Nephron (organoid): Measurements from ENCODE around the gene CYSTM1.

Source experiments
- H3K27ac Mint-ChIP-seq, 3 experiments: 2 replicates each; pipeline ENCODE4 v1.8.0; 2020; ENCODE audit warnings: mixed read lengths in 3 of 3, mild to moderate bottlenecking in 2 of 3, moderate library complexity in 1 of 3
- H3K27me3 Mint-ChIP-seq: 2 replicates; pipeline ENCODE4 v1.8.0; 2021; ENCODE audit warnings: low read depth, mild to moderate bottlenecking, moderate library complexity, mixed read lengths
- H3K36me3 Mint-ChIP-seq: 2 replicates; pipeline ENCODE4 v1.8.0; 2020; ENCODE audit warnings: low read depth, mixed read lengths
- H3K4me1 Mint-ChIP-seq: 2 replicates; pipeline ENCODE4 v1.8.0; 2020; ENCODE audit warnings: mixed read lengths
- H3K4me3 Mint-ChIP-seq, 3 experiments: 2 replicates each; pipeline ENCODE4 v1.8.0; 2020; ENCODE audit warnings: mild to moderate bottlenecking in 3 of 3, mixed read lengths in 3 of 3, moderate library complexity in 2 of 3
- H3K9me3 Mint-ChIP-seq: 2 replicates; pipeline ENCODE4 v1.8.0; 2020; ENCODE audit warnings: mixed read lengths
- CTCF ChIP-seq, 3 experiments: fragments of 200-600 bp; sonication (generic); IDR thresholded peaks; one replicate each; pipeline ENCODE4 v1.5.0; 2021; ENCODE audit warnings: antibody characterized with exemption in 3 of 3; ENCODE audit not compliant: unreplicated experiment in 3 of 3

CYSTM1 gene

GRCh38 chr5:140265845-140266244 is 90.9 kb downstream of the CYSTM1 start:
- no peak overlapping the region for H3K4me3 Mint-ChIP-seq

GRCh38 chr5:140266471-140267200 is 91.6 kb downstream of the CYSTM1 start:
- peaks cover 11% of the 10 kb centered on the region for H3K4me1 Mint-ChIP-seq
- no peaks in the 10 kb centered on the region for H3K9me3 Mint-ChIP-seq
- H3K36me3 Mint-ChIP-seq, result peaks cover 18% of the 10 kb centered on the region
- no peak for TF ChIP-seq CTCF (IDR thresholded peaks at IDR 0.05; ENCODE audit: unreplicated experiment in 3 of 3)
- H3K4me3 Mint-ChIP-seq, result no peak overlapping the region
- no peak overlapping the region for H3K27ac Mint-ChIP-seq
- H3K27me3 Mint-ChIP-seq, result no peaks in the 10 kb centered on the region

More at GRCh38 chr5:140265845-140266244, 90.9 kb downstream of the CYSTM1 start:
- Mint-ChIP-seq H3K9me3 (no peaks in the 10 kb centered on the region), H3K27ac (no peak overlapping the region), H3K4me1 (peaks cover 16% of the 10 kb centered on the region), H3K36me3 (peaks cover 20% of the 10 kb centered on the region), H3K27me3 (no peaks in the 10 kb centered on the region)
- TF ChIP-seq CTCF (IDR thresholded peaks at IDR 0.05; ENCODE audit: unreplicated experiment in 3 of 3), result no peak

DNA sequence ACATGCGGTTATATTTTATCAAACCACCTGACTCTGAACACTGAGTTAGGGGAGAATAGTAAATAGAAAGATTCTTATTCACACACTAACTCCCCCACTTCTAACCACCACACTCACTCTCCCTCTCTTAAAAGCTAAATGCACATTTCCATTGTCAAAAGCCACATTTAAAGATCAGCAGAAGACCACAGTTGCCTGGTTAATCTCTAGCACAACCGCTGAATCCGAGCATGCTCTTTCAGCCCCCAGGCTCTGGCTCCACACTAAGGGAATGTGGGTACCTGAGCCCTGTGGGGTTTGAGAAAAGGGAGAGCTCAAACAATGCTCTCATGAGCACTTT is 92.2 kb downstream of the CYSTM1 start:
- Mint-ChIP-seq H3K27ac (peak overlapping the region in 1 of 3 experiments; percentile 61), H3K4me1 (peaks cover 9% of the 10 kb centered on the region), H3K4me3 (no peak overlapping the region), H3K36me3 (peaks cover 17% of the 10 kb centered on the region), H3K9me3 (no peaks in the 10 kb centered on the region), H3K27me3 (no peaks in the 10 kb centered on the region)
- TF ChIP-seq CTCF (IDR thresholded peaks at IDR 0.05; ENCODE audit: unreplicated experiment in 3 of 3), result no peak

- Mint-ChIP-seq H3K36me3 (peaks cover 14% of the 10 kb centered on the region), H3K27me3 (no peaks in the 10 kb centered on the region), H3K9me3 (no peaks in the 10 kb centered on the region), H3K4me3 (no peak overlapping the region), H3K27ac (peak overlapping the region in 1 of 3 experiments; percentile 61), H3K4me1 (peaks cover 9% of the 10 kb centered on the region)
- TF ChIP-seq CTCF (IDR thresholded peaks at IDR 0.05; ENCODE audit: unreplicated experiment in 3 of 3), result no peak
Measured at GRCh38 chr5:140267559-140268018, 92.6 kb downstream of the CYSTM1 start.

- Mint-ChIP-seq H3K9me3 (no peaks in the 10 kb centered on the region), H3K36me3 (peaks cover 17% of the 10 kb centered on the region), H3K4me3 (no peak overlapping the region), H3K27ac (peak overlapping the region in 1 of 3 experiments; percentile 15), H3K4me1 (peaks cover 9% of the 10 kb centered on the region), H3K27me3 (no peaks in the 10 kb centered on the region)
- TF ChIP-seq CTCF (IDR thresholded peaks at IDR 0.05; ENCODE audit: unreplicated experiment in 3 of 3), result no peak
Measured at GRCh38 chr5:140270008-140270407, 95.0 kb downstream of the CYSTM1 start.

GRCh38 chr5:140273401-140273877 is 98.5 kb downstream of the CYSTM1 start:
- H3K4me1 Mint-ChIP-seq, result no peaks in the 10 kb centered on the region
- H3K27me3 Mint-ChIP-seq, result no peaks in the 10 kb centered on the region
- peaks cover 46% of the 10 kb centered on the region for H3K36me3 Mint-ChIP-seq
- H3K27ac Mint-ChIP-seq, result no peak overlapping the region
- H3K4me3 Mint-ChIP-seq, result no peak overlapping the region
- peaks cover 2% of the 10 kb centered on the region for H3K9me3 Mint-ChIP-seq
- no peak for TF ChIP-seq CTCF (IDR thresholded peaks at IDR 0.05; ENCODE audit: unreplicated experiment in 3 of 3)
